Tibial nerve (tissue), 4 donors: ENCODE results near the gene KRTAP25-1. TPM values are rescaled to one million over a fixed set of nuclear protein-coding genes. Genes with fewer than 3 reads are reported as not detected.

Experiments used
- DNase-seq, 2 donors: peaks; one replicate each; pipeline ENCODE4 v3.0.0-alpha.2; 2019; ENCODE audit warnings: low spot score in 2 of 2
- H3K27ac ChIP-seq, 4 donors: fragments of 200-600 bp; sonication (generic) in 3 of 4; one replicate each; pipeline ENCODE4 v1.5.1; 2017 to 2019; ENCODE audit warnings: mild to moderate bottlenecking in 1 of 4
- H3K27me3 ChIP-seq, 2 donors: fragments of 200-600 bp; sonication (generic) in 1 of 2; one replicate each; pipeline versions ENCODE4 v1.5.1 to v1.6.0; 2017 to 2019
- H3K36me3 ChIP-seq, 3 donors: fragments of 200-600 bp; sonication (generic); one replicate each; pipeline ENCODE4 v1.5.1; 2018 to 2019
- H3K4me1 ChIP-seq, 4 donors: fragments of 200-600 bp; sonication (generic) in 3 of 4; one replicate each; pipeline ENCODE4 v1.5.1; 2017 to 2019
- H3K4me3 ChIP-seq, 4 donors: fragments of 200-600 bp; sonication (generic) in 3 of 4; one replicate each; pipeline ENCODE4 v1.5.1; 2017 to 2019; ENCODE audit warnings: mild to moderate bottlenecking in 1 of 4, moderate library complexity in 1 of 4
- H3K9me3 ChIP-seq, 4 donors: fragments of 200-600 bp; sonication (generic) in 3 of 4; one replicate each; pipeline ENCODE4 v1.5.1; 2017 to 2019
- CTCF ChIP-seq, 5 experiments: fragments of 200-600 bp in 3 of 5; fragments of 450-650 bp in 2 of 5; sonication (generic) in 3 of 5; IDR thresholded peaks; one replicate each; pipeline ENCODE4 v1.5.1; 2016 to 2019; ENCODE audit warnings: antibody characterized with exemption in 5 of 5, mild to moderate bottlenecking in 3 of 5, moderate library complexity in 2 of 5
- EP300 ChIP-seq, 2 donors: sonication (generic); formaldehyde crosslinking; IDR thresholded peaks; one replicate each; pipeline ENCODE4 v1.6.1; 2017; ENCODE audit warnings: antibody characterized with exemption in 2 of 2, mild to moderate bottlenecking in 1 of 2
- POLR2A ChIP-seq, 2 donors: fragments of 450-650 bp; IDR thresholded peaks; one replicate each; pipeline ENCODE4 v1.6.1; 2017; ENCODE audit warnings: antibody characterized with exemption in 2 of 2, mild to moderate bottlenecking in 2 of 2, moderate library complexity in 2 of 2
- WGBS, 2 donors: methylation state at CpG; one replicate each; pipeline ENCODE4 v1.1.5; 2018; 5-methylcytosine and 5-hydroxymethylcytosine counted together
- total RNA-seq, 4 donors: library from RNA; depleted of rRNA; stranded (reverse); fragments of >200 nt; gene quantifications; one replicate each; pipeline ENCODE4 v1.1.0, GENCODE V29; 2016

The KRTAP25-1 gene
- total RNA-seq, 4 donors from 2014 or later: not detected

DNA sequence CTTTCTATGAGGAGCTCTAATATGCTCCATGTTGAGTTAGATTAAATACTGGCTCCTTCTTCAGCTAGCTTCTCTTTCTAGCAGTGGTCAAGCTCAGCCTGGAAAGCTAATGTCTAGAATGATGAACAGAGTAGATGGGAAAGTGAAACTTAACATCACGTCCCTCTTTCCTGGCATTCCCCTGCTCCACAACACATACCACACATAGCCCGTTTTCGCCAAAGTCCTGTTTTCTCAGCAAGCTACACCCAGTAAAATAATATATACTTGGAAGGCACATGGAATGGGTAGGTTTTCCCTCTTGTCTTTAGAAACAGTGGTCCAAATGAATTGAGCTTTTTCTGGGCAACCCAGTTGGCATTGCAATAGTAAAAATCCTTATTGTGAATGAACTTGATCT, 44.4 kb upstream of the KRTAP25-1 start:
- no peaks in the 10 kb centered on the region for H3K27me3 ChIP-seq
- H3K27ac ChIP-seq: no peak overlapping the region
- WGBS, 2 donors: 74 to 78% methylated on average over 3 of the region's 3 CpGs
- peaks cover 0 to 3% (median 0%) of the 10 kb centered on the region in 4 donors for H3K4me1 ChIP-seq
- H3K9me3 ChIP-seq: no peaks in the 10 kb centered on the region
- no peak overlapping the region for H3K4me3 ChIP-seq
- no peak for DNase-seq
- no peaks in the 10 kb centered on the region for H3K36me3 ChIP-seq
- TF ChIP-seq POLR2A (IDR thresholded peaks at IDR 0.05) (no peak), CTCF (IDR thresholded peaks at IDR 0.05) (no peak), EP300 (IDR thresholded peaks at IDR 0.05) (no peak)

- Histone ChIP-seq H3K4me3 (no peak overlapping the region), H3K9me3 (no peaks in the 10 kb centered on the region), H3K4me1 (peaks cover 0 to 3% (median 0%) of the 10 kb centered on the region in 4 donors), H3K36me3 (no peaks in the 10 kb centered on the region), H3K27ac (no peak overlapping the region), H3K27me3 (no peaks in the 10 kb centered on the region)
- no peak for DNase-seq
- TF ChIP-seq EP300 (IDR thresholded peaks at IDR 0.05) (no peak), POLR2A (IDR thresholded peaks at IDR 0.05) (no peak), CTCF (IDR thresholded peaks at IDR 0.05) (no peak)
- 87 to 91% methylated on average over 2 of the region's 2 CpGs for WGBS, 2 donors
These were observed 43.4 kb upstream of the KRTAP25-1 start for GRCh38 chr21:30332681-30333080.

- no peaks in the 10 kb centered on the region for H3K4me1 ChIP-seq
- WGBS, 2 donors: 86 to 92% methylated on average over 4 of the region's 4 CpGs
- TF ChIP-seq EP300 (IDR thresholded peaks at IDR 0.05): no peak
- TF ChIP-seq POLR2A (IDR thresholded peaks at IDR 0.05): no peak
- no peak for TF ChIP-seq CTCF (IDR thresholded peaks at IDR 0.05)
These were observed 40.0 kb upstream of the KRTAP25-1 start for GRCh38 chr21:30329203-30329875.

GRCh38 chr21:30326390-30326789, 37.1 kb upstream of the KRTAP25-1 start:
- no peak for DNase-seq
- no peak for TF ChIP-seq CTCF (IDR thresholded peaks at IDR 0.05)
- no peak for TF ChIP-seq POLR2A (IDR thresholded peaks at IDR 0.05)
- TF ChIP-seq EP300 (IDR thresholded peaks at IDR 0.05): no peak
- Histone ChIP-seq H3K4me1 (no peaks in the 10 kb centered on the region), H3K9me3 (peaks cover 0 to 16% (median 0%) of the 10 kb centered on the region in 4 donors), H3K27me3 (no peaks in the 10 kb centered on the region), H3K27ac (no peak overlapping the region), H3K36me3 (no peaks in the 10 kb centered on the region), H3K4me3 (no peak overlapping the region)

More at GRCh38 chr21:30329203-30329875, 40.0 kb upstream of the KRTAP25-1 start:
- H3K36me3 ChIP-seq: no peaks in the 10 kb centered on the region
- H3K27me3 ChIP-seq: no peaks in the 10 kb centered on the region
- H3K27ac ChIP-seq: no peak overlapping the region
- no peak overlapping the region for H3K4me3 ChIP-seq
- no peak for DNase-seq
- peaks cover 0 to 16% (median 0%) of the 10 kb centered on the region in 4 donors for H3K9me3 ChIP-seq

- H3K4me3 ChIP-seq: no peak within 1 kb of the TSS
- H3K27ac ChIP-seq: no peak within 1 kb of the TSS
- H3K36me3 ChIP-seq: no peaks in the 10 kb centered on the region
- no peaks in the 10 kb centered on the region for H3K4me1 ChIP-seq
- H3K9me3 ChIP-seq: no peaks in the 10 kb centered on the region
- WGBS, 2 donors: 86 to 89% methylated on average over 2 of the region's 2 CpGs
- H3K27me3 ChIP-seq: no peaks in the 10 kb centered on the region
- TF ChIP-seq POLR2A (IDR thresholded peaks at IDR 0.05): no peak
- TF ChIP-seq CTCF (IDR thresholded peaks at IDR 0.05): no peak
- TF ChIP-seq EP300 (IDR thresholded peaks at IDR 0.05): no peak
- DNase-seq: no peak
These were observed 30.9 kb upstream of the KRTAP25-1 start, which contains the start of gene KRTAP26-1 for GRCh38 chr21:30320215-30320614. Gene KRTAP26-1, minus strand, starts transcription at chr21:30320315. Its CDS starts 280 bp downstream, at chr21:30320035.
